NCI-H524 treated with DMSO at 0.1 percent for 48 hours (cell line): Measurements from ENCODE around the gene RRAGD.
"Not testable (repeated sequence)": the region's sequence is repeated elsewhere in the genome, so short reads cannot be mapped to it uniquely, and the experiment has no call there.

ENCODE experiments used
- DNase-seq: peaks from one replicate; lab custom pipeline; 2025; lab: John Stamatoyannopoulos, UW

The RRAGD gene

DNA sequence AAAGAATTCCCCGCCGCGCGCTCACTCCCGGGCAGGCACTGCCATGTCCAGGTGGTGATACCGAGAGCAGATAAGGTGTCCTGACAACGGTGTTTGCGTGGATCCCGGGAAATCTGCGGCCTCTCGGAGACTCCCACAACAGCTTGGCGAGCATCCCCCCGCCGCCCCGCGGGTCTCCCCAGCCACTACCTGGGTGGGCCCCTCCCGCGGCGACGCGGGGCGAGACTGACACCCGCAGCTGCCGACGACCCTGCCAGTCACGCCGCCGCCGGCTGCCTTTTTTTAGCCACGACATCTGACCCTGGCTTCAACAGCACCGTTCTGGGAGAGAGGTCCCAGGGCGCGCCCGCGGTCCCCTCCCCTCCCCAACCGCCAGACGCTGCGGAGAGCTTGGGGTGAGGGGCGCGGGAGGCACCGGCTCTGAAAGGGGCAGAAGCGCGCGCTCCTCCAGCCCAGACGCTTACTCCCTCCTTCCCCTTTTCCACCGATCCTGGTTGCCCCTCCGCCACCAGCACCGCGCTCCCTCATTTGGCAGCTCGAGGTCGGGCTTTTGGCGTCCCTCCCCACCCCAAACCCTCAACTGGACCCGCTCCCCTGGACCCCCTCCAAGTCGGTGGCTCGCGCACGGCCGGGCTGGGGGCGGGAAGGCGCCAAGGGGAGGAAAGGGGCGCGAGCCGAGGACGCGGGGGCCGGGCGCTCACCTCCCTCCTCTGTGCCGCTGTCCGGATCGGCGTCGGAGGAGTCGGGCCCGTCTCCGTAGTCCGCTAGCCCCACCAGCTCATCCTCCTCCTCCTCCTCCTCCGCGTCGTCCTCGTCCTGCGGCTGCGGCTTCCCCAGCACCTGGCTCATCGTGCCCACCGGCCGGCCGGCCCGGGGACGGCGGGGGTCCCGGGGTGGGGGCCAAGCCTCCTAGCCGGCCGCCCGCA is 665 bp downstream of the RRAGD start:
- DNase-seq, result no peak

DNA sequence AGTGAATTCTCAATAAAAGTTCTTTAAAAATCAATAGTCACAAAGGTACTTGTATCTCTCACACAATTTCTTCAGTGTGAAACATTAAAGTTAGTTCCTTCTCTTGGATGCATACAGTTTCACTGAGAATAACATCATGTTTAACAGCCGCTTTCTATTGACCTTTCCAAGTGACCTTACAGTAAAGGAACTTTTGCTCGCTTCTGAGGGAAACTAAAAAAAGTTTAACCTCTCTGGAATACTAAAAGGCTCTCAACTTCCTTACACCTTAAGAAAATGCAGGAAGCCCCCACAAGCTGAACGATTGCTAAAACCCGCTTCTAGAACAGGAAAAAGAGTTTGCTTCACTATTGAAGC is 1.3 kb downstream of the RRAGD start:
- DNase-seq, result no peak

DNA sequence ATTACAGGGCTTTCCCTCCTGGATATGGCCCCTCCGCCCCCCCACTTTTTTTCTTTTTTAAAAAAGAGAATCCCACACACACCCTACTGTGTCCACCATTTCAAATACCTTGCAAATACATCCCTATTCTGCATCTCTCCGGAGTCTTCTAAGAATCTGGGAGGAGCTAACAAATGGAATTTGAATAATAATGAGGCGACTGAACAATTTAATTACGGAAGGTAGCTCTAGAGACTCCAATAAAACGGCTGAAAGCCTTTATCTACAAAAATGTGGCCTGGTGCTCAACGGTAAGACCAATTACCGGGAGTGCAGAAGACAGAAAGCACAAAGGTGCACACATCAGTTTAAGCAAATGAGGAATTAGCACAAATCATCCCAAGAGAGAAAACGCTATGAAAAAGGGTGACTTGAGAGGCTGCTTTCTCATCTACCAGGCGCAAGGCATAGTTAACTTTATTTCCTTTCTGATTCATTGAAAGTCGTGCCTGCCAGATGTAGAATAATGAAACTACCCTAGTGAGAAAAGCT is 1.8 kb downstream of the RRAGD start:
- no peak for DNase-seq

DNA sequence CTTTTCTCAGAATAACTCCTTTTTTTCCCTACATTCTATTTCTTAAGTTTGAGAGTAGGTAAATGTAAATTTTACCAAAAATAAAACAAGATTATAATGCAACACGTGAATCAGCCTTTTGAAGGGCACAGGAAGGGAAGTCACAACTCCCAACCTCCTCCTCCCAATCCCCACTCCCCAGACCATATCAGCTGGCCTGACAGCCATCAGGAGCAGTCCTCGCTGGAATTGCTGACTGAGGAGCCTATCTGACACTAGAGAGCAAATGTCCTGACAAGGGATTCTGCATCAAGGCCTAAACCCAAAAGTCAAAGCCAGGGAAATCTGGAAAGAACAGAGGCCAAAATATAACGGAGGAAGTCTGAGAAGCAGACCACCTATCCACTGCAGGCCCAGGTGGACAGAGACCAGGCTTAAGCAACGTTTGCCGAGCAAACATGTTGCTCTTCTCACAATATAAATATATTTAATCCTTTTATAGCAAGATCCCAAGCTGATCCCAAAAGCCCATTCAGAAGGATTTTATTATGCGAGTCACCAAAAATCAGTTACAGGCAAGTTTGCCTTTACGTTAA is 2.5 kb downstream of the RRAGD start:
- no peak for DNase-seq

DNA sequence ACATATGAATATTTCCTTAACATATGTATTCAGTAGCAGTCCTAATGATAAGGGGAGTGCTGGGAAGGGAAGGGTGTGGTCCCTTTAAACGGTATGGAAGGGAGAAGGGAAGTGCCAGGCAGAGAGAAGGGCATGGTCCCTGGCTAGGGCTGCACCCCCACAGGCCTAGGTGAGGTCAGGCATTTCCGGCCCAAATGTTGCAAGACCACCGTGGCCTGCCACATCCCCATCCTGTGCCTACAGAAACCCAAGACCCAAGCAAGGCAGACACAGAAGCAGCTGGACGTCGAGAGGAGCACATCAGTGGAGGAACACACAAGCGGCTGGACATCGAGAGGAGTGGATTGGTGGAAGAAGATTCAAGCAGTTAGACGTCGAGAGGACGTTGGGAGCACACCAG is 5.9 kb downstream of the RRAGD start:
- DNase-seq, result no peak

DNA sequence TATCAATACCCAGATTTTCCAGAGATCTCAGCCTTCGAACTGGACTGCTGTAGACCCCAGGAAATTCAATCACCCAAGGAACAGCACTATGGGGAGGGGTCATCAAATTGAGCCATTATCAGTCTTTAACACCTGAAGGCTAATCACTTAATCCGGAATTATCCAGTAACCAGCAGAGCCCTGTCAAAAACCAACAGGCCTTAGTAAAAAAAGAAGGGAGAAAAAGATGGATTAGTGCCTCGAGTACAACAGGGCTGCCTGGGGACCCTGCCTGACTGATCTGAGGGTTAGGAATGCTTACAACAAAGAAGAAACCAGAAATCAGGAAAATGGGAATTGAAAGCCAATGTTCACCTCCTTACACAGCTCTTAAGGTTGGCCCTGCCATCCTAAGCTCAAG is 7.6 kb downstream of the RRAGD start:
- no peak for DNase-seq

DNA sequence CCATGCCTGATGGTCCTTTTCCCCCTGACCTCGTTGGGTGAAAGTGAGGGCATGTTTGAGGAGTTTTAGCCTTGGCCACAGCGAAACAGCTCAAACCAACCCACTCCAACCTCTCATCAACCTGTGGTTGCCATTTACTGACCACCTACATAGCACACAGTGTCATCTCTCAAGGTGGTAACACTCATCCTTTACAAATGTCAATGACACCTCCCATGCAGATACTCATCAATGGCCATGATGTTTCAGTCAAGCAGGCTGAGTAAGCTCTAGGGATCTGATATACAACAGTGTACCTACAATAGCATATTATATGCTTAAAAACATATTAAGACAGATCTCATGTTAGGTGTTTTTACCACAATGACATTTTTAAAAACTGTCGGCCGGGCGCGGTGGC is 9.3 kb downstream of the RRAGD start:
- DNase-seq, result no peak

DNA sequence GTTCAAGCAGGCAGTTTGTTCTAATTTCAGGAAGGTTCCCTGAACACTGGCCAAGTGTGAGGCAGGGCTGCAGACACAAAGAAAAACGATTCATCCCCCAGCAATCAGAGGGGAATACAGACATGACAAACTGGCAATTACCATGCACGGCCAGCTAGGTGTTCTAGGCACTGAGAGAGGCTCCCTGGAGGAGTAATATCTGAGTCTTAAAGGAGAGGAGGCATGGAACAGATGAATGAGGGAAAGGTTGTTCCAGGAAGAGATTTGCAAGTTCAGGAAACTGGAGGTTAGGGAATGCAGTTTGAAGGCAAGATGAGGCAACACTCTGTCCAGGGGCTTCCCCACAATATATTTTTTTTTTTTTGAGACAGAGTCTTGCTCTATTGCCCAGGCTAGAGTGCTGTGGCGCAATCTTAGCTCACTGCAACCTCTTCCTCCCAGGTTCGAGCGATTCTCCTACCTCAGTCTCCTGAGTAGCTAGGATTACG is 11.1 kb downstream of the RRAGD start:
- no peak for DNase-seq

DNA sequence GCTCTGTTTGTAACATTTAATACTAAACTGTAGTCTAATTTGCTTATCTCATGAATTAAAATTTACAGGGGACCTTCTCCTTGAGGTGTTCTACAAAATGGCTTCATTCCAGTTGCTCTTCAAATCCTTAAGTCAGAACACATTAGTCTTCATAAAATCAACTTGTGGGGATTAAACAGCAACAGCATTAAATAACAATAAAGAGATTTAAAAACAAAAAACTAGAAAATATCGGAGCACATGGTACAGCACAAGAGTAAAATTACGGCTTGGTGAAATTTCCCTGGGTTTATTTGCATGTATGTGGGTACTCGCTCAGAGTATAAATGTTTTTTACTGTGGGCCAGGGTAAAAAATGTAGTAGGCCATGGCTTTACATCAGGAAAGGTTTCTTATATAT is 12.0 kb downstream of the RRAGD start:
- DNase-seq, result no peak

DNA sequence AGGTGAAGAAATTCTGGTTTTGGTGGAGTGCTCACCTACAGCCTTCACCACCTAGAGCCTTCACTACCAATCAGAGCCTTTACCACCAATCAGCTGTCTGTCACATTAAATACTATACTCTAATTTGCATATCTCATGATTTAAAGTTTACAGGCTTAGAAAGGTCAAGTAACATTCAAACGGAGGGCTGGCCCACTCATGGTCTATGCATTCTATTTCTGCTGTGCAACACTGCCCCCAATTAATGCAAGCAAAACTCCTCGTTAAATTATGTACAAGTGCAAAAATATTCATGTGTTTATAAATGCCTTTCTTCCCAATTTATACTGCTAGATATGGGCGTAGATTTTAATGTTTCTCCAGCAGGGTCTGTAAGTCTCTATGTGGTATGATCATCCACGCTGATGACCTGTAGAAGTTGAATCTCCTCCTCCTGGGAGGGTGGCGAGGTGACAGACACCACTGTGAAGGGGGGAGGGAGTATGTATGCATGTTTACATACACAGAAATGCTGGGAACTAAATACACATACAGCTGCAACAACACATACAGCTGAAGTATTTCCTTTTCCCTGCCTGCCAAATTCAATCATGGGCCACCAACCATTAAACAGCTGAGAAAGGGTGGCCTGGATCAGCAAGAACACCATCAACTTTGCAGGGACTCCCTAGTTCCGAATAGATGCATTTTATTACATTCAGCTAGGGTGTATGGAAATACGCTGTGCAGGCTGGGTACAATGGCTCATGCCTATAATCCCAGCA is 13.1 kb downstream of the RRAGD start:
- DNase-seq, result no peak

DNA sequence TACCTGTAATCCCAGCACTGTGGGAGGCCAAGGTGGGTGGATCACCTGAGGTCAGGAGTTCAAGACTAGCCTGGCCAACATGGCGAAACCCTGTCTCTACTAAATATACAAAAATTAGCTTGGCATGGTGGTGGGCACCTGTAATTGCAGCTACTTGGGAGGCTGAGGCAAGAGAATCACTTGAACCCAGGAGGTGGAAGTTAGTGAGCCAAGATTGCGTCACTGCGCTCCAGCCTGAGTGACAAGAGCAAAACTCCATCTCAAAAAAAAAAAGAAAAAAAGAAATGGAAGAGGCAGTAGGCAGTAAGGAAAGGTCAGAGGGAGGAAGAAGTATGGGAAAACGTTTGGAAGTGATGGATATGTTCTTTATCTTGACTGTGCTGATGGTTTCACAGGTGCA is 14.2 kb downstream of the RRAGD start:
- not testable (repeated sequence) for DNase-seq

DNA sequence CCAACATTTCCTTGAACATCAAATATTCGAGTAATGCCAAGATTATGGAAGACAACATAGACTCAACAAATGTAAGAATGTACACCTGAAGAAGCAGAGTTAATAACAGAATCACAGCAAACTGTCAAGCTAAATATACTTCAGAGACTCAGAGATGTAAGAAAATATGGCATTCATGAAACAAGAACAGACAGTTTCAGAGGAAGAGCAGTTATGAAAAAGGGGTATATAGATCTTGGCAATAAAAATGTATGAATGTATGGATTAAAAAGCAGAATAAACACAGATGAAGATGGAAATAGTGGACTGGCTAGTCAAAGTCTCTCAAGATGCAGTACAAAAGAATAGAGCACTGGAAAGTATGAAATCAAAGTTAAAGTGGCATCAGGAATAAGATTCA is 18.4 kb downstream of the RRAGD start:
- no peak for DNase-seq

DNA sequence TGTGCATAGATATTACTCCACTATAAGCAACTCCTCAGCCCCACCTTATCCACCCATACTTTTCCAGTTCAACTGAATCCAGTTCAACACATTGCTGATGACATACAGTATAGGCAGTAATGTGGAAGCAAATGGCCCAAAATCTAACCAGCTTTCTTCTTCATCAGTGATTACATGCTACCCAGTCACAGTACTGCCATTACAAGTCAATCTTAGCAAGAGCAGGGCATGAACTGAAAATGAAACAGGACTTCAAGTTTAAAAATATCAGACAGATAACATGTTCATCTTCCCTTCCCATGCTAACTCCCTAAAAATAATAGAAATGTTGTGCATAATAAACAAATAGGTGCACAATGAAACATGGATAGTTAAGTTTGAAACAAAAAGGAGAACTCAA is 19.2 kb downstream of the RRAGD start:
- no peak for DNase-seq

DNA sequence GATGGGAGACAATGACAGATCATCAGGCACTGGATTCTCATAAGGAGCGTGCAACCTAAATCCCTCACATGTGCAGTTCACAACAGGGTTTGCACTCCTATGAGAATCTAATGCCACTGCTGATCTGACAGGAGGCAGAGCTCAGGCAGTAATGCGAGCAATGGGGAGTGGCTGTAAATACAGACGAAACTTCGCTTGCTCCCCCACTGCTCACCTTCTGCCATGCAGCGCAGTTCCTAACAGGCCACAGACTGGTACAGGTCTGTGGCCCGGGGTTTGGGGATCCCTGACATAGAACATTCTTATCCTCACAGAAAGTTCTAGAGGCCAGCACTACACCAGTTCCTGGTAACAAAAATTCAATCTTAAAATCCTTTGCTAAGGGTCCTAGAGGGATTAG is 23.2 kb downstream of the RRAGD start:
- no peak for DNase-seq

DNA sequence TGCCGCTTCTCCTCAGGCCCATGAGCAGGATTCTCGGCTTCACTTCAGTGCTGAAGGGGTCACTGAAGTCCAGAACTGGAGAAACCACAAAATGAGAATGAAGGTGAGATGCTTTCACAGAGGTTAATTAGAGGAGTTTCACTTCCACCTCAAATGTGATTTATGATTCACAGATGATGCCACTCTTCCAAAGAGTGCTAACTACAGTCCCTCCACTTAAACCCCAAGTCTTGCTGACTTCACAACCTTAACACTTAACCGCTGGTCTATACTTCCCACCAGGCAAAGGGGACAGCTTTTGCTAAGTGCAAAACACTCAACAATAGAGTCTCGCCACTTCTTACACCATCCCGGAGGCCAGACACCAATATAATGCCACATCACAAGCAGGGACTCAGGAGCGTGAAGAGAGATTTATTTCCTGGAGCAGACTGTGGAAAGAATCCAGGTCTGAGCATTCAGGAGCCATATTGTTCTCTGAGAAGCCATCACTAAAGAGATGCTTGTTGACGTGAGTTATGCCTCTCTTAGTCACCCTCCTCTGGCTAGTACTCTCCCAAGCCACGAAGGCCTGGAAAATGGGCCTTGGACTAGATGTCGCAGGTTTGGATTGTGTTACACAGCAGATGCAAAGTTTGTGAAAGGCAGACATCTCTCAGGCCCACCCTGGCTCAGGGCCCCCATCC is 24.4 kb downstream of the RRAGD start:
- DNase-seq, result no peak

DNA sequence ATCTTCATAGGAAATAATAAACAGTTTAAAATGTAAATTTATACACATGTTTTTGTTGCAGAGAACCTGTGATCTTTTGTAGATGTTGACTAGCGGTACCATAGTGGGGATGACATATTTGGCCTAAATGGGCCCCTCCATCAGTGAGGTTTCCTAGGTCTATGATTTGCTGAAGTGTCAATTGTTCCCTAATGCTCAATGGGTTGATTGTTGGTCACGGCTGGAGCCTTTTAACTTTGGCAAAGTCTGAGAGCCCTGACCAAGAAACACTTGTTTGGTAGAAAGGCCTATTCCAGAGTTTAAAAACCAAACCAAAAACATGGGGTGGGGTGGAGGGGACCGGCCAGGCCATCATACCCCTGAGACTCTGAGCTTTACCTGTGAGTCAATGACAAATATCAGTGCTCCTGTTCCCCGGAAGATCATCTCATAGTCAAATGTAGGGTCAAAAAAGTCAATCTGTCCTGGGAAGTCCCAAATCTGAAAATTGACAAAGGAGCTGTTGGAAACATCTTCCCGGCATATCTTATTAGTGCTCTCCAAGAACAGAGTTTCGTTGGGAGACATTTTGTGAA is 25.1 kb downstream of the RRAGD start:
- no peak for DNase-seq

DNA sequence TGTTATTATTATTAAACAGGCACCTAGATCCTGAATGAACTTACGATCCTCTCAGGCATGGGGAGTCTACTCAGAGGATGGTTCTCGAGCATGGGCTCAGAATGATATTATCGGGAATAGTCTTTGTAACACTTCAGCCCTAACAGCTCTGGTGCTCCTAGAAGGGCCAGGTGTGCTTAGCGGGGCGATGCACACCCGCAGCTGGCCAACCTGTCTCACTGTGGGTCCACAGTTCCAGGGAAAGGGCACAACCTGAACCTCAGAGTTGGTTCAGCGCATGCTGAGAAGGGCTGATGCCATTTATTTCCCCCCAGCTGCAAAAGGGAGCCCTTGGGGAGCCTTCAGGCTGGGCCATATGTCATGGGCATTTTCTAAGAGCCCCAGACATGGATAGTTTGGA is 26.2 kb downstream of the RRAGD start:
- DNase-seq, result no peak

DNA sequence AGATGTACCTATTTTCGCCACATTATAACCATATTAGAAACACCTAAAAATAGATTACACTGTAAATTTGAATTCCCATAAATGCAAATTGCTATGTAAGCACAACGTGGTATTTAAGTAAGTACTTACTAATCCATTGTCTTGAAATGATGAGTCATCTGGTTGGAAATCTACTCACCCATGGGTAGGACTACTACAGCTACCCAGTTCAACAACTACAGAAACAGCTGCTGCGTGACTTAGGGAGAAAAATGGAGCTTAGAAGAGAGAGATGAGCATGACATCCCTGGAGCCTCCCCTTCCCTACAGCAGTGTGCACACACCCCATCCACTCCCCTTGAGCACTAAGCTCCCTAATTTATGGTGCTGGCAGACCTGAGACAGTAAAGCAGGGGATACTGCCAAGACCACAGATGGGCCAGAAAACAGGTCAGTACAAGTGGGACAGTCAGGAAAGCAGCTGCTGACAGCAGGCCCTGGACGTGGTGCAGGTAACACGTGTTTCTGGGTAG is 26.9 kb downstream of the RRAGD start:
- DNase-seq, result peak; percentile 98

DNA sequence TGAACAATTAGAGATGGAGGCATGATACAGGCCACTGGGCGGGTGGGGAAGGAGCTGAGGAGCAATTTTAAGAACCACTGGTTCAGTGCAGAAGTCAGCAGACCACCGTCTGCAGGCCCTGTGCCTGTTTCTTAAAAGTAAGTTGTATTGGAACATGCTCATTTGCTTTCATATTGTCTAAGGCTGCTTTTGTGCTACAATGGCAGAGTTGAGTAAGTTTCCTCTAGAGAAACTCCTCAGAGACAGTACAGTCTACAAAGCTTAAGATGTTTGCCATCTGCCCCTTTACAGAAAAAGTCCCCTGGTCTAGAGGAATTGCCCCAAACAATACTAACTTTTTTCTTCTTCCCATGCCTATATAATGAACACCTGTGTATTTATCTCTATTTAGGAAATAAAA is 31.0 kb downstream of the RRAGD start:
- no peak for DNase-seq

DNA sequence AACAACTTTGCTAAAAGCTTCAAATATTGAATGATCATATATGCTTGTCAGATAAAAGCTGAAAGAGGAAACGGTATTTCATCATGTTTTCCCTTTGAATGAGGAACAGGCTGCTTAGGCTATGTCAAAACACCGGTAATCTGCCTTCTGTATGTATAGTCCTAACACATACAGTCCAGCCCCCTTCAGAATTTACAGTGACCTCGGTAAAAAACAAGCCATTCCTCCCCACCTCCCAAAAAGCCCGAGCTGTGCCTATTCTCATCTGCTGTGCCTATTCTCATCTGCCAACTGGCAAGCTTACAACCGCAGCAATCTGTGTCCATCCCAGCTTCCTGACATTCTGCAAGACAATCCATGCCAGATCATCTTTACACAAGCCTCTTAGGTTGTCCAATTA is 32.8 kb downstream of the RRAGD start:
- DNase-seq, result no peak

DNA sequence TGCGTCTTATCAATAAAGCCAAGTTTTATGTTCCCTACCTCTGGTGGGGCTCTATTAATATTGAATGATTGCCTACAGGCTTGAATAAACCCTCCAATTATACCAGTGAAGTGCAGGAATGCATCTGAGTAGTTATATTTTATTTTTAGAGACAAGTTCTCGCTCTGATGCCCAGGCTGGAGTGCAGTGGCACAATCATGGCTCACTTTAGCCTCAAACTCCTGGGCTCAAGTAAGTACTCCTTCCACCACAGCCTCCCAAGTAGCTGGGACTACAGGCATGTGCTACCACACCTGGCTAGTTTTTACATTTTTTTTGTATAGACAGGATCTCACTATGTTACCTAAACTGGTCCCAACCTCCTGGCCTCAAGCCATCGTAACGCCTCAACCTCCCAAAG is 33.4 kb downstream of the RRAGD start:
- DNase-seq, result no peak
